Measurements from ENCODE around the gene MYO1D.
"Not testable (repeated sequence)": the region's sequence is repeated elsewhere in the genome, so short reads cannot be mapped to it uniquely, and the experiment has no call there.

The MYO1D gene

DNA sequence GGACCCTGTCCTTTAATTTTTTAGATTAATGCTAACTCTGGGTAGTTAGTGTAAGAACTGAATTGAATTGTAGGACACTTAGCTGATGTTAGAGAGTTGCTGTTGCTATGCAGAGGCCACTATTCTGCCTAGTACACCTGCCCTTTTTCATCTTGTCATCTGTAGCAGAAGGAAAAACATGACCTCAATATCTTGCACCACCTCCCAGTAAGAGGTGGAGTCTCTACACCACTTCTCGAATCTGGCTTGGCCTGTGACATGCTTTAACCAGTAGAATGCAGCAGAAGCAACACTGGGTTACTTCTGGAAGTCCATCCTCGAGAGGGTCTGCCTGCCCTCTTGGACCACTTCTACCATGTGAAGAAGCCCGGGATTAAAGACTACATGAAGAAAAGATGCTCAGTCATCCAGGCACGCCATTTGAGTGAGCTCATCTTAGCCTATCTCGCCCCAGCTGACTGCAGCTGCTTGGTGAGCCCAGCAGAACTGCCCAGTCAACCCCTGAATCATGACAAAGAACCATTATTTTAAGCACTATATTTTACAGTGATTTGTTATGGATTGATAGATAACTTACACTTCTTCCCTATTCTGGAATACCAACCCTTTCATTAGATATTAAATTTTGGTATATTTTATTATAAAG lies 153.5 kb downstream of the MYO1D start:
- DNase-seq = no peak

DNA sequence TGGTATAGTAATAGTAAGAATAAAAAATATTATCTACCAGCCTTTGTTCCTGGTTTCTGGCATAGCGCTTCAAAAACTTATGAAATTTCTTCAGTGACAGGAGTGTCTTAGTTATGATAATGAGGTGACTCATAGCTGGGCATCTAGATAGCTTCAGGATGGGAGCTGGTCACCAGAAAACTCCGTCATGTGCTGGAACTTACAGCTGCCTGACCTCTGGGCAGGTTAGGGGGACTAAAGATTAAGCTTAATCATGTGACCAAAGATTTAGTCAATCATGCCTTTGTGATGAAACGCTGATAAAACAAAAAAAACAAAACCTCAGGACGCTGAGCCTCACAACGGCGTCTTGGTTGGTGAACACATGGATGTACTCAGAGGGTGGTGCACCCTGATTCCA lies 154.2 kb downstream of the MYO1D start:
- no peak for DNase-seq

DNA sequence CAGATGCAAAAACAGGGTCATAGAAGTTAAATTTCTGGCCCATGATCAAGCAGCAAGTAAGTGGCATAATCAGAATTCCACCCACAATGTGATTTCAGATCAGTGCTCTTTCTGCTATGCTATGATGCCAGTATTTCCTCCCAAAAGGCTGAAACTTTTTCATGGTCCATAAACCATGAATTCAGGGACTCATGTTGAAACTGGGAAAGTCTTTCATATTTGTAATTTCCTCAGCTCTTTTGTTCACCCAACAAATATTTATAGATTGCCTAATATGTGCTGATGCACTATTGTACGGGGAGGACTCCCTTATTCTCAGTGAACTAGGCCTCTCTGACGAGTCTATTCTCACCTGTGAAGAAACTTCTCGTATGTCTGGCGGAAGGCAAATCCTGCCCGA lies 156.3 kb downstream of the MYO1D start:
- DNase-seq = no peak

DNA sequence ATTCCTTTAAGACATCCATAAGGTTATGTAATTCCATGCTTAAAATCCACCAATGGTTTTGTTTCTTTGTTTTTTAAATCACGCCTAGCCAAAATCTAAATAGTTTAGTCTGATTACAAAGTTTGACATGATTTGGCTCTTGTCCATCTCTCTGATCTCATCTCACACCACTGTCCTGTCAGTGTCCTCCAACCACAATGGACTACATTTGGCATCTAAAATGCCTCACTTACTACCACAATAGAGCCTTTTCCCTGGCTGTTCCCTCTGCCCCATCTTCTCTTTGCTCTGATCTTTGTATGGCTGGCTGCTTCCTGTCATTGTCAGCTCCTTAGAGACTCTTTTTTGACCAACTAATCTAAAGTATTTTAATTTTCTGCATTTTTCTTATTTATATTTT lies 157.2 kb downstream of the MYO1D start:
- DNase-seq = no peak

DNA sequence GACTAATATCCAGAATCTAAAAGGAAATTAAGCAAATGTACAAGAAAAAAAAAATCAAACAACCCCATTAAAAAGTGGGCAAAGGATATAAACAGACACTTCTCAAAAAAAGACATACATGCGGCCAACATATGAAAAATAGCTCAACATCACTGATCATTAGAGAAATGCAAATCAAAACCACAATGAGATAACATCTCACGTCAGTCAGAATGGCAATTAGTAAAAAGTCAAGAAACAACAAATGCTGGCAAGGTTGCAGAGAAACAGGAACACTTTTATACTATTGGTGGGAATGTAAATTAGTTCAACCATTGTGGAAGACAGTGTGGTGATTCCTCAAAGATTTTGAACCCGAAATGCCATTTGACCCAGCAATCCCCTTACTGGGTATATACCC lies 162.0 kb downstream of the MYO1D start:
- DNase-seq = not testable (repeated sequence)

DNA sequence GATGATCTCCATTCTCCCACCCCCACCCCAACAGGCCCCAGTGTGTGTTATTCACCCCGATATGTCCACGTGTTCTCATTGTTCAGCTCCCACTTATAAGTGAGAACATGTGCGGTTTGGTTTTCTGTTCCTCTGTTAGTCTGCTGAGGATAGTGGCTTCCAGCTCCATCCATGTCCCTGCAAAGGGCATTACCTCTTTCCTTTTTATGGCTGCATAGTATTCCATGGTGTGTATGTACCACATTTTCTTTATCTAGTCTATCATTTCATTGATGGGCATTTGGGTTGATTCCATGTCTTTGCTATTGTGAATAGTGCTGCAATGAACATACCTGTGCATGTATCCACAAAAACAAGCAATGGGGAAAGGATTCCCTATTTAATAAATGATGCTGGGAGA lies 162.7 kb downstream of the MYO1D start:
- DNase-seq = not testable (repeated sequence)

DNA sequence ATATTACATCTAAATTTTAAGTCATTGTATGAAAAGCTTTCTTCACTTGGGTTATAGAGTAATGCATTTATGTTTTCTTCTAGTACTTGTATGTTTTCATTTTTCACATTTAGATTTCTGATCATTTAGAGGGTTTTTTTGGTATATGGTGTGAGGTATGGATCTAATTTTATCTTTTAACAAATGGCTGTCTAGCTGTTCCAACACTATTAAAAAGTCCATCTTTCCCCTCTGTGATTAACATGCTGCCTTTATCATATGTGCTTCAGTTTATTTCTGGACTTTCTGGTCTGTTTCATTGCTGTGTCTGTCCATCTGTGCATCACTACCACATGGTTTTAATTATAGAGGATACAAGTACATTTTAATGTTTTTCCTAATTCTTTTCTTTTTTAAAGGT lies 163.8 kb downstream of the MYO1D start:
- DNase-seq = no peak

DNA sequence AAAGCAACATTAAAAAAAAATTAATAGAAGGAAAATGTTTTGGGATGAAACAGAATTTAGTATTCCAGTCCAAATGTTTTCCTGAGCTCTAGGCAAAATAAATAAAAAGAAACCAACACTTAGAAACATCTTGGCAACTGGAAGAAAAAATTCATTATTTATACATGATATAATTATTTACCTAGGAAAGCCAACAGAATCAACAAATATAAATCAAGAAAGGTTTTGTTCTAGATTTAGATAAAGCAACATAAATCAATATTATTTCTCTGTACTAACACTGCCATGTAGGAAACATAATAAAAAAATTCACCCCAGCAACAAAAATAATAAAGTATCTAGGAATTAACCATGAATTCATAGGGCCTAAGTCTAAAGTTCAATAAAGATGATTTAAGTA lies 167.4 kb downstream of the MYO1D start:
- no peak for DNase-seq

DNA sequence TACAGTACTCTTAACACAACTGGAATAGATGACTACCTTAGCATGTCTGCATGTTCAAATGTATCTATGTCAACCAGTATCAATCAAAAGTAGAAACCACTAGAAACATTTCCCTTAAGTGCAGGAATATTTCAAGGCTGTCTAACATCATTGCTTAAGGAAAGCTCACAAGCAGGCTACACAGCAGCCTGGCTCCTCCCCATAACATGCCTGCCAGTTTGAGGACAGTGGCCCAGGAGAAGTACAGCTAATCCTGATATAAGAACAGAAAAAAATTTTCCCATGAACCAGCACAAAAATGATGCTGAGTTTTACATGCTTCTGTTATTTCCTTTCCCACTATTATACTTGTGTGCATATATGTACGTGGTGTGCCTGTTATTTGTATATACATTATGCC lies 175.1 kb downstream of the MYO1D start:
- no peak for DNase-seq

DNA sequence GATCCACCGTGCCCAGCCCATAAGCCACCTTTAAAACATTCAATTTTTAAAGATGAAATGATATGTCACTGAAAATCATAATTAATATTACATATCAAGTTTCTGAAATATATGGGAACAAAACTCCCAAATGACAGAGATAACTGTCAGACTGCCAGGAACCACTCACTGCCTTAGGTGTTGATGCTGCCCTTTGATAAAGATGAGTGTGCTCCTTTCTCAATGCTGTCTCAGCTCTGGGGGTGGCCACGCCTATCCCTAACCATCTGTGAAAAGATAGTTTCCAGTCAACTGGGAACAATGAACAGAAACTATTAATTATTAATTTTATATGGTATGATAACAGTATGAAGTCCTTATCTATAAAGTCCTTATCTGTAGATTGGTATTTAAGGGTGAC lies 177.7 kb downstream of the MYO1D start:
- DNase-seq = no peak

DNA sequence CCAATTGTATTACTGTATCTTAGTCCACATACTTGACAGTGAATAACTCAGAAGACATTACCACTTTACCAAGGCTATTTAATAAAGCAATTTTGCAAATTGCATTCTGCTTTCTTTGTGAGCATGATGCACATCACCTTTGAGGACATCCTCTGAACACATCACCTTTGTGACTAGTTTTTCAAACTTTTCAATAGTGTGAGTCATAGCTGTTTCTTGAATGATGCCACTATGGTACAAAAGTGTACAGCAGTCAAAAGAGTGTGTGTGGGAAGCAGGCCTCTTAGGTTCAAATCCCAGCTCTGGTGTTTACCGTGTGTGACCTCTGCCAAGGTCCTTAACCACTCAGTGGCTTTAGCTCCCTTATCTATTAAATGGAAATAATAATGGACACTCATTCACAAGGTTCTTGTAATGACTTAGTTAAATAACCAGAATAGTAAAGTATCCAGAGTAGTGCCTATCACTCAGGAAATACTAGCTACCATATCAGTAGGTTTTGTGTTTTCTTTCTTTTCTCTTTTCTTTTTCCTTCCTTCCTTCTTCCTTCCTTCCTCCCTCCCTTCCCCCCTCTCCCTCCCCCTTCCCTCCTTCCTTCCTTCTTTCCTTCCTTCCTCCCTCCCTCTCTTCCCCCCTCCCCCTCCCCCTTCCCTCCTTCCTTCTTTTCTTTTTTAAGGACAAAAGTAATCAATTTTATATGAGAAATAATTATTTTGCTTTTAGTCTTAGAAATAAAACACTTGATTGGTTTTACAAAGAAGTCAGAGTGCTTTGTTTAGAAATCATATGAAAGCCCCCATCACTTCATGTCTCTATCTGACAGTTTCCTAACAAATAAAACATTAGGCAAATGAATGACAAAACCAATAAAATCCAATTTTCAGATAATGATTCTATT lies 178.9 kb downstream of the MYO1D start:
- DNase-seq = no peak

DNA sequence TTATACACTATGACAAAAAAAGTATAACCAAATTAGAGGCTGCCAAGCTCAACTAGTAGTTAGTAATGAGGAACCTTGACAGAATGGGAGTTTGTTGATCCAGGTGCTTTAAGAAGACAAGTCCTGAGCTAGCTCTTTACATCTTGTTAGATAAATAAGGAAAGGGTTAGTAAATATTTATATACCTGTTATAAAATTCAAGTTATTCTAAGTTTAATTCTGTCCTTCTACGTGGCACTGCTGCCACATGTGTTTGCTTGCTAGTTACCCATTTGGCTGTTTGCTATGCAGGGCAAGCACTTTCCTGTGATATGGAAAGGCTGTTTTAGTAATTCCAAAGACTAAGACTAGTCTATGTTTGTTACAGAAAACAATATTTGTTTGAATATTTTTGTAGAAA lies 180.5 kb downstream of the MYO1D start:
- DNase-seq = no peak

DNA sequence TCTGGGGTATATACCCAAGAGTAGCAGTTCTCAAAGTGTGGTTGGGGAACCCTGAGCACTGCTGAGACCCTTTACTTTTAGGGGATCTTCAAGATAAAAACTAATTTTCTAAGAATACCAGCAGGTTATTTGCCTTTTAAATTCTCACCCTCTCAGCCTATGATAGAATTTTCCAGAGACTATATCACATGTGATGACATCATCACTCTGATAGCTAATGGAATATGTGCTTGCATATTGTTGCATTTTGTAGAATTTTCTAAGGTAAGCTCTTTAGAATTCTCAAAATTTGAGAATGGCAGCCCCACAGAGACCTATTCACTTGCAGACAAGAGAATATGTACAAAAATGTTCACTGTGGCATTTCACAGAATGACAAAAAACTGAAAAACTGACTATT lies 181.1 kb downstream of the MYO1D start:
- no peak for DNase-seq

DNA sequence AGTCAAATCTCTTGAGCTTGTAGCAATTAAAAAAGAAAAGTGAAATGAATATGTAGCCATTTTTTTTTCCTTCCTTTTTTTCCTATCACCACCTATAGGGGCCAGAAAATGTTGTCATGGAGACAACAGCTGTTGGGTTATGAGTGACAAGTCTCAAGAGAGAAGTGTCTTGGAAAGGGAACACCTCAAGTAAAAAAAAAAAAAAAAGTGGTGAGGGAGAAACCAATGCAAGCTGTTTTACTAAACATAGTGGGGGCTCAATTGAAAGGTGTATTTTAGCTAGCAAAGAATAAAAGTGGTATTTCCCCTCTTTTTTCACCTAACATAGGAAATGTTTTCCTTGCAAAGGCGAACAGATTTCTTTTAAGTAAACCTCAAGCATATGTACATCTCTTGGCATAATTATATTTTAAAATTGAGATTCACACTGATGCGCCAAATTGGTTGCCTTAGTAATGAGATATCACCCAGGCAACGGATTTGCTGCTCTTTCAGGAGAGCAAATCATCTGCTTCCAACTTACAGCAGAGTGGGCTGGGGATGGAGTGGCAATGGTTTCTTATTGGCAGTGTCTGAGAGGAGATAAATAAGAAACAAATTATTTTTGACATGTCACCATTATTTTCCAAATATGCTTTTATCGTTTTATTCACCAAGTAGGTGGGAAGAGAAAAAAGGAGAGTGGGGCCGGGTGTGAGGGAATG lies 183.6 kb downstream of the MYO1D start:
- DNase-seq = no peak

DNA sequence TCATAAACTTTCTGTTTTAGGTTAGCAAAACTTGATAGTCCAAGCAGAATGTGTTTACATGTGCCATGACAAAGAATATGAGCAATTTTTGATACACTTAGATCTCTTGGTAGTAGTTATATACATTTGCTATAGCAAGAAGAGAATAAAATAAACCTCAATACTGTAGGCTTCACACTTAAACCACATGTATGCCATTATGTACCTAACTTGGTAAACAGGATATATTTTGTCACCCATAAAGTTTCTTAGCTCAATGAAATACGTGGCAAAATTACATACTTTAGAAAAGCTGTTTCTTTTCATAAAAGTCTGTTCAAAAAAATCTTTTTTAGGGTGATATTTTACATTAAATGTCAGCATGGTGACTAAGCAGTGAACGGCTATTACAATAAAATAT lies 184.7 kb downstream of the MYO1D start:
- DNase-seq = no peak

DNA sequence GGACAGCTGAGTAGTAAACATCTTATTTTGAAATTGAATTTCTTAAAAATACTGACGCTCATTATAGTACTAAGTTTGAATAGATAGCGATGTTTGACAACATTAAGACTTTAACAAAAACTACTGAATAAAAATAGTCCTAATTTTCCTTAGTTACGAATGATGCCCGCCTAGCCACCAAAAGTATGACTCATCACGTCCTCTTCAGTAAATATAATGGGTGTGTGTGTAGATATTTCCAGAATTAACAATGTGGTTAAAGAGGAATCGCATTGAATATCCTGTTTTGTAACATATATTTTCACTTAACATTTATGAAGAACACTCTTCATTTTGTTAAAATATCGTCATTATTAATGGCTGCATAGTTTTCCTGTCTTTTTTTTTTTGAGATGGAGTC lies 187.6 kb downstream of the MYO1D start:
- DNase-seq = no peak

DNA sequence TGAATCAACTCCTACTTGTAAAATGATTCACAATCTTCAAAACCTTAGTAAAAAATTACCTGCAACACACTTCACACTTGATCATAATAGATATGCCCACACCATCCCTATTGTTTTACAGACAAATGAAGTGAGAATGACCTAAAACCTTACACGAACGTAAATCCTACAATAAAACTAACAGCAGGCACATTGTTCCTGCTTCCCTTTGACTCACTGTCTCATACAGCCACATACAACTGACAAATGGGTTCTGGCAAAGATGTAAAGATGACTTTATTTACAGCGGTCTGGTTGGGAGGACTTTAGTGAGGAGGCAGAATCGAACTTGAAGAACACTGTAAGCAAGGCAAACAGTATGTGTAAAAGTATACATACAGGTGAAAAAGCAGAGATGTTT lies 188.7 kb downstream of the MYO1D start:
- no peak for DNase-seq

DNA sequence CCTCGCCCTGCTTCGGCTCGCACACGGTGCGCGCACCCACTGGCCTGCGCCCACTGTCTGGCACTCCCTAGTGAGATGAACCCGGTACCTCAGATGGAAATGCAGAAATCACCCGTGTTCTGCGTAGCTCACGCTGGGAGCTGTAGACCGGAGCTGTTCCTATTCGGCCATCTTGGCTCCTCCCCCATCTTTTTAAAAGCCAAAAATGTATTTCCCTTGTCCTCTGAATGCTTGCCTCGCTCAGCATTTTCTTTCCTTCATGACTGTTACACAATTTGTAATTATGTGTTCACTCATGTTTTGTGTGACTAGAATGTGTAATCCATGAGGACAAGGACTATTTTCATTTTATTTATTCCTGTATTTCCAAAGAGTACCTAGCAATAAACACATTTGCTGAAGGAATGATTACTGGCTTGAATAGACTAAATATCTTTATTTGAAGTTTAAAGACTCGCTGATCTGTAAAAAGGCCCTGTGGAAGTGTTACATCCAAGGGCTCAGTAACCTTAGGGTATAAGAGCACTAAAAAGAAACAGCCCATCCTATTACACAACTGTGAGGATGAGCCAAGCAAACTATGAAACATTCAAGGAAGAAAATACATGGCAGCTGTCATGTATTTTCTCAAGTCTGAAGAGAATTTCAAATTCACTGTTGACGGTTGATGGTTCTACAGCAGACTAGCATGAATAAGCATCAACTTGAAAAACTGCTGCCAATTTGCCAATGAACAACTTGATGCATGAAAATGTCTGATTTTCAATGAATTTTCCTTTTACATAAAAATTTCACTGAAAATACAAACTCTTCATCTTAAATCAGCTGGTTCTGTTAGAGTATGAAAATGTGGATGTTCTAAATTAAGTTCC lies 192.6 kb downstream of the MYO1D start:
- DNase-seq = no peak

DNA sequence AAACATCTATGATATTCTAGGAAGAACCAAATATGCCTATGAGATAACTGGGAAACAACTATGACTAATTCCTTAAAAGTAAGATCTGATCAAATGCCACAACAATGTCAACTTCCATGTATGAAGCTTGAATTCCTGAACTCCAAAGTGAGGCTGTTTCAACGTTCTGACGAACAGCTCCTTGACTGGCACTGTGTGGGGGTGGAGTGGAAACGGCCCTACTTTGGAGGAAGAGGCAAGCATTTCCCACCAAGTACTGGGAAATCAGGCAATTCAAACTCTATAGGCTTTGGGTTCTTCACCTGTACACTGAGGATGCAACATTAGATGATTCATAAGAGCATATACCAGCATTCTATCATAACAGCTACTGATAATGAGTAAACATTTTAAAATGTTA lies 203.0 kb downstream of the MYO1D start:
- no peak for DNase-seq

DNA sequence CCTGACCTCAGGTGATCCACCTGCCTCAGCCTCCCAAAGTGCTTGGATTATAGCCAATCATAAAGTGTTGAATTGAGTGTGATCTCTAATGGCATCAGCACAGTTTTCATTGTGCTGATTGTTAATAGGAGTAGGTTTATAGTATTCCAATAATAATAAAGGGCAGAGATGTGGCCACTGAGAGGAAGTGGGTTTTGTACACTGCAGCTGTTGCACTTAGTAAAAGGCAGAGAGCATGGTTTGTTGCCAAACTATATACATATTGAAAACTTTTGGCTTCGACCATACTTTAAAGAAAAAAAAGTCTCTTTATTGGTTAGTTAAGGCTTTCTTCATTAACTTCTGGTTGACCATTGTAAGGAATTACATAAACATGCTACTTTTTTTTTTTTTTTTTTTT lies 204.2 kb downstream of the MYO1D start:
- no peak for DNase-seq

DNA sequence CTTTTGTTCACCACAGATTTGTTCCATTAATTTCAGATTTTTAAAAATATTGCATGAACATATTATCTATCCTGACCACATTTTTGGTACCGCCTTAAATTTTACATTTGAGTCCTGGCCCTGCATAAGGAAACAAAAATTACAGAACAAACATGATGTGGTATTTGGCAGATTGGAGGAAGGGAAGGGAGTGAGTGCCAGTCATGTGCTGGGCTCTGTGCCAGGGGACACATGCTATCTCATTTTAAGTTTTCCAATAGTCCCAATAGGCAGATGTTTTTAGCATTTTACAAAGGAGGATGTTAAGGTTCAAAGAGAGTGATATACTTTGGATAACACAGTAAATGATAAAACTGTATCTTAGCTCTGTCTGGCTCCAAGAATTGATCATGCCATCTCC lies 205.0 kb downstream of the MYO1D start:
- DNase-seq = no peak

DNA sequence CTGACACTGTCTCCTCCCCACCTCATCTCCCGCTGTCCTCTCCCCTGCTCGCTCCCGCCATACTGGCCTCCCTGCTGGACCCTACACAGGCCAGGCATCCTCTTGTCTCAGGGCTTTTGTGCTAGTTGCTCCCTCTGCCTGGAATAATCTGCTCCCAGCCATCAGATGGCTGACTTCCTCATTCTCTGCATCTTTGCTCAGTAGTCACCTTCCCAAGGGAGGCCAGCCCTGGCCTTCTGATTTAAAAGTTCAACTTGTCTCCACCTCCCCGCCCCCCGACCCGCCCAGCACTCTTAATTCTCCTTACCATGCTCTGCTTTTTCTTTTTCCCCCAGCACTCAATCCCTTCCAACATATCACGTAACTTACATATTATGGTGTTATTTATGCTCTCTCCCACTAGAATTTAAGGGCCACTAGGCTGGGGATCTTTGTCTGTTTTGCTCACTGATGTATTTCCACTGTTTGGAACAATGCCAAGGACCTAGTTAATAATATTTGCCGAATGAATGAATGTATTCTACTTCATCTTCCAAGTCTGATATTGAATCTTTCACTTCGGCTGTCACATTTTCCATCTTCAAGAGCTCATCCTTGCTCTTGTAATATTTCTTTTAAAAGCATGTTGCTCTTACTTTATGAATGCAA lies 211.9 kb downstream of the MYO1D start:
- no peak for DNase-seq

Data from effector CD8-positive, alpha-beta T cell (primary cell).